ENCODE data around the gene TMCC2.
A peak's percentile ranks its signal among the peaks of the same experiment; 100 is the strongest.
"Not testable (repeated sequence)": the region's sequence is repeated elsewhere in the genome, so short reads cannot be mapped to it uniquely, and the experiment has no call there.

TMCC2 gene

GRCh38 chr1:205216588-205216987 lies 11.2 kb upstream of the TMCC2 start:
- DNase-seq = no peak

DNA sequence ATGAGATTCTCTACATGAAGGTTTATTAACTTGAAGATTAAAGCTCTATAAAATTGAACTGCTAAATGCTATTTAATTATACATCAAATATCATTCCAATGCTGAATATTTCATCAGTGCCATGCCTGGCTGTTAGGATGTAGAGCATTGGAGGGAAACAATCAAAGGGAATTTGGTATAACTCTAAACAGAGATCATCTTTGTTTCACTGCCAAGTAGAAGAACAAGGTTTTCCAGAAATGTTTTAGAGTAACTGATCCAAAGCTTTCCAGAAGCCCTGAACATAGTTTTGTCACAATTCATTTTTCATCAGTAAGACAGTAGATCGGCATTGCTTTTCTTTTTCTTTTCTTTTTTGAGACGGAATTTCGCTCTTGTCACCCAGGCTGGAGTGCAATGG lies 10.3 kb upstream of the TMCC2 start:
- no peak for DNase-seq

- no peak for DNase-seq
These were observed 7.3 kb upstream of the TMCC2 start for GRCh38 chr1:205220421-205220820.

- DNase-seq = no peak
These were observed 3.0 kb upstream of the TMCC2 start for GRCh38 chr1:205224736-205225135.

GRCh38 chr1:205225901-205226765 lies 1.6 kb upstream of the TMCC2 start:
- DNase-seq = no peak

GRCh38 chr1:205226868-205227583 lies 720 bp upstream of the TMCC2 start:
- peak in 1 of 5 experiments; percentile 24 for DNase-seq

GRCh38 chr1:205228093-205228521 lies 361 bp downstream of the TMCC2 start:
- DNase-seq = no peak

DNA sequence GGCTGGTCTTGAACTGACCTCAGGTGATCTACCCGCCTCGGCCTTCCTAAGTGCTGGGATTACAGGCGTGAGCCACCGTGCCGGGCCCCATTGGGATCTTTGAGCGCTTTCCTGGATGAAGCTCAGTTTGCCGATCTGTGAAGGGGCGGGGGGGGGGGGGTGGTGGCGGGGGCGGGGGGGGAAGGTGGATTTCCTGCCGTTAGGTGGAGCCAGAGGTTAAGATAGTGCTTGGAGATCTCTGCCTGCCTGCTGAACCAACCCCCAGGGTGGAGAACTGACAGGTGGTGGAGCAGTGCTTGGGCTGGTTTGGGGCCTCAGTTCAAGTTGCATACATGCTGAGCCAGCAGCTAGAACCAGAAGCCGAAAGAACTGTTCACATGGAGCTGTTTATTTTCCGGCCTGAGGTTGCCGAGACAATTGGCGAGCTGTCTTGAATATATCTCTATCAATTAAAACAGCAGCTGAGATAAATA lies 1.7 kb downstream of the TMCC2 start:
- DNase-seq = peak in 3 of 5 experiments; percentile 42 to 89 (median 60)

GRCh38 chr1:205229916-205230700 lies 2.4 kb downstream of the TMCC2 start:
- no peak for DNase-seq

- DNase-seq = no peak
These were observed 3.2 kb downstream of the TMCC2 start for GRCh38 chr1:205230982-205231381.

GRCh38 chr1:205232127-205232820 lies 4.5 kb downstream of the TMCC2 start:
- no peak for DNase-seq

- DNase-seq = peak in 1 of 5 experiments; percentile 22
These were observed 5.2 kb downstream of the TMCC2 start for GRCh38 chr1:205232945-205233397.

DNA sequence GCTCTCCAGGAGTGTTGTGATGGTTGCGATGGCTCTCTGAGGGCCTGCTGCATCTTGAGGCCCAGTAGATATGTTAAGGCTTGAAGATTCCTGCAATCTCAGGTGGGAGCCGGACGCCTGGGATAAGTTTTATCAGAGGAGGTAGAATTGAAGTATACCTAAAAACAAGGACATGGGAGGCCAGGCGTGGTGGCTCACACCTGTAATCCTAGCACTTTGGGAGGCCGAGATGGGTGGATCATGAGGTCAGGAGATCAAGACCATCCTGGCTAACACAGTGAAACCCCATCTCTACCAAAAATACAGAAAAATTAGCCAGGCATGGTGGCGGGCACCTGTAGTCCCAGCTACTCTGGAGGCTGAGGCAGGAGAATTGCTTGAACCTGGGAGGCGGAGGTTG lies 6.2 kb downstream of the TMCC2 start:
- not testable (repeated sequence) for DNase-seq

GRCh38 chr1:205235951-205236350 lies 8.2 kb downstream of the TMCC2 start:
- no peak for DNase-seq

DNA sequence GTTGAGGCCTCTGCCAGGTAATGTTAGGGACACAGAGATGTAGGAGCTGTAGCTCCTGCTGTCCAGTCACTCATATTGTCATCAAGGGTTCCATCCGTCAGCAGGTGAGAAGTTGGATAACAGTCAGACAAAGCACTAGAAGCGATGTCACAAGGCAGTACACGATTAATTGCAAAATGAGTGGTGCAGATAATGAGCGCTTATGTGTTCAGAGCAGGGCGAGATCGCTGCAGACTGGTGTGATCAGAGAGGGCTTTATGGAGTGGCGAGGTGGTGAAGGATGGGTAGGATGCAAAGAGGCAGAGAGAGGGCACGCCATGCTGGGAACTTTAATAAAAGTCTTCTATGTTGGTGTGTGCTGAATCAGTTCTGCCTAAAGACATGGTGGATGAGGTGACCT lies 8.8 kb downstream of the TMCC2 start:
- DNase-seq = no peak

DNA sequence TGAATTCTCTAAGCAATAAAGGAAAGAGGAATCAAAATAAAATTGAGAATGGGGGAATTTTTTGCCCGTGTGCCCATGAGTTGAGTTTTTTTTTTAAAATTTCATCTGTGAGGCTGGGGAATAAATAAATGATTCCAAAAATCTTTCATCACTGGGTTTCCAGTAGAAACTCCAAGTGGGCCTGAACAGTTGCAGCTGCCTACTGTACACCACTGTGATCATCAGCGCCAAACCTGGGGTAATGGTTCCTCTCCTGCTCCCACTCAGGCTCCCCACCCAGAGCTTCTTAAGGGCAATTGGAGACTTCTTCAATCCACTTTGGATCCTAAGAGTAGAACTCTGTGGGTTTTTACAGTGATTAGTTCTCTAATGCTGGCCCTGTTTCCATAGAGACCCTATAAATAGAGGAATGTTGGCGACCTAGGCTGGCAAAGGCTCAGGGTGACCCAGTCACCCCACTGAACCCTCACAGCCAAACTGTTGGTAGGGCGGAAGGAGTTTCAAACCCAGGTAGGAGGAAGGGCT lies 9.3 kb downstream of the TMCC2 start:
- no peak for DNase-seq

DNA sequence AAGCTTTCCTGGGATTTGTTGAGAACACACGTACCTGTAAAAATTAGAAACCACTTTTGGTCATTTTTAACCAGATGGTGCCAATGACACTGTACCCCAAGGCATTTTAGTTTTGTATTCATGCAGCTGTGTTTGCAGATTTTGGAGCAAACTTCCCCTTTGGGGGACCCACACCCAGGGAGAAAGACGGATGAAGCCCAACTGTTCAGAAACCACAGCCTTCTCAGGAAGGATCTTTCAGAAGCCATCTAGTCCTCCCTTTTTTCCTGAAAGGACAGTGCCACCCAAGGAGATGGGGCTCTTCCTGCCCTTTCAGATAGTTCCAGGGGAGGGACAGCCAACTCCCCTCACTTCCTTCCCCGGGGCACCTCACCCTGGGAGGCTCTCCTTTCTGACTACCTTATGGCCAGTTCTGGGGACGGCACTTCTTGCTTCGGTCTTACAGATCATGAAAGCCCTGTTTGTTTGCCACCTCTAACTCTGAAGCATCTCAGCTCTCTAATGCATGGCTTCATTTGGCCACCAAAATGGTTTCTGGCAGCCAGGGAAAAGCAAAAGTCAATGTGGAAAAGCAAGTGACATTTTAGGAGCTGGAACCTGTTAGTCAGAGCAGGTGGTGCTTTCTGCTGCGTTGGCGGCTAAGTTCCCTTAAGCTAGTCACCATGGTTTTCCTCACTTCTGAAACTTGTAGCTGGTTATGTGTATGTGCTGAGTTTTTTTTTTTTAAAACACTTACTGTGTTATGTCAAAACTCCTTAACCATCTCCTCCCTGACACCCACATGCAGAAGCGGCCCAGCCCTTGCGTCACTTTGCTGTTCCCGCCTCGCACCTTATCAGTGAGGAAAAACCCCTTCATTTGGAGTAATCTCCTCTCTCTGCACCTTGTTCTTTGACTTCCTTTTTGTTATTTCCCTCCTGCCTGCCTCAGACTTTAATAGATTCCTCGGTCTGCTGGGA lies 10.1 kb downstream of the TMCC2 start:
- peak in 1 of 5 experiments; percentile 17 for DNase-seq

GRCh38 chr1:205239078-205239477 lies 11.3 kb downstream of the TMCC2 start:
- DNase-seq = no peak

DNA sequence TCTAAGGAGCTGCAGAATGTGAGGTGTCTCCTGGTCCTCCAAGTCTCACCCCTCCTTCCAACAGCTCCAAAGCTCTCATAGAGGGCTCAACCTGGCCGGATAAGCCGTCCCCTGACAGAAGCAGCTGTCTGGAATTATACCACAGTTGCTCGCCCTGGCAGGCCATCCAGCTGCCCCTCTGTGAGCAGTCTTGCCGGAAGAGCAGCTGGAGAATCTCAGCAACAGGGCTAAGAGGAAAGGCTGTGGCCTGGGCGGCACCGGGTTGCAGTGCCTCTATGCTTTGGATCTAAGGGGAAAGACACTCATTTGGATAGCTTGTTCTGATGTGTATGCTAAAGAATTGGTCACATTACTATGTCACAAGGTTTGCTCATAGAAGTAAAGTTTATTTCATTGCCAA lies 12.4 kb downstream of the TMCC2 start:
- DNase-seq = no peak

DNA sequence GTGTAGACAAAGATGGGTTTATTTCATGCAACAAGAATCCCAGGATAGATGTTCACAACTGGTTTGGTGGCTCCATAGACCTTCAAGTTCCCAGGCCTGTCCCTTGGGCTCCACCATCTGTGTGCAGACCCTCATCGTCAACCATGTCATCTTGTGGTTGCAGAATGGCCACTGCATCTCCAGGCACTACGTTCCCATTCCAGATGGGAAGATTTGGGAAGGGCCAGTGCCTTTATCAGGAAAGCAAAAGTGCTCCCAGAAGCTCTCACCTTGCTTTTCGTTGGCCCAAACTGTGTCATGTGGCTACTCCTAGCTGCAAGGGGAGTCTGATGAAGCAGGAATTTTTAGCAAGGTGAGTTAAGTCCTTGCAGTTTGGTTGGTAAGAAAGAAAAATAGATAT lies 12.8 kb downstream of the TMCC2 start:
- no peak for DNase-seq

All from T-helper 2 cell (primary cell).